ENCODE data around the gene DMWD.

Gene DMWD

DNA sequence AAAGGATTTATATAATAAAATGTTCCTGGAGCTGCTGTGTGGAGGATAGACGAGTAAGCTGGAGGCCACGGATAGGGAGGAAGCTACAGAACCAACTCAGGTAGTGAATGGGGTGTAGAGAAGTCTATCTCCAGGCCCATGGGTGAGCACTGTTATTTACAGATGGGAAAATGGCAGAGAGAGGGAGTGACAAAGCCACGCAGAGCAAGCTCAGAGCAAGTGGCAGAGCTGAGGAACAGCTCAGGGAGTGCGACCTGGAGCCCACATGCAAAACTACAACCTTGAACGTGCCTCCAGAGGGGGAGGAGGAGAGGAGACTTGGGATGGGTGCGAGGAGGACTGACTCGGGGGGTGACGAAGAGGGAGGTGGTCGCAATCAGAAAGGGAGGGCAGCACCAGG, 35.9 kb upstream of the DMWD start:
- Histone ChIP-seq H3K36me3 (replicated peaks in 1 of 2; ENCODE audit: control insufficient read depth in 2 of 2, insufficient read depth in 2 of 2, low read length in 2 of 2) (peaks cover 71 to 96% of the 10 kb centered on the region in 2 donors), H2BK120ac (ENCODE audit: low read depth, low read length) (no peak overlapping the region)
- no CpG with 5 or more reads among the region's 9 CpGs for WGBS, 2 donors (ENCODE audit: extremely low coverage in 2 of 2, insufficient read length in 2 of 2, insufficient replicate concordance in 1 of 2)

GRCh38 chr19:45827459-45828093, 34.9 kb upstream of the DMWD start:
- Histone ChIP-seq H3K9me3 (replicated peaks in 1 of 2; ENCODE audit: control insufficient read depth in 2 of 2, insufficient read depth in 1 of 2, low read depth in 1 of 2, low read length in 2 of 2) (peaks cover 0 to 3% of the 10 kb centered on the region in 2 donors), H3K27ac (replicated peaks; ENCODE audit: low read length) (no peak overlapping the region), H4K8ac (ENCODE audit: low read depth, low read length) (no peak overlapping the region), H2BK15ac (ENCODE audit: low read length) (no peak overlapping the region), H3K79me1 (ENCODE audit: low read depth, low read length) (peaks cover 2% of the 10 kb centered on the region), H3K18ac (ENCODE audit: low read length) (no peak overlapping the region), H2AFZ (ENCODE audit: low read length) (no peak overlapping the region), H3K36me3 (replicated peaks in 1 of 2; ENCODE audit: control insufficient read depth in 2 of 2, insufficient read depth in 2 of 2, low read length in 2 of 2) (peaks cover 80 to 97% of the 10 kb centered on the region in 2 donors), H3K14ac (ENCODE audit: low read length) (no peak overlapping the region), H4K91ac (ENCODE audit: low read depth, low read length, poor library complexity) (no peak overlapping the region), H2AK5ac (ENCODE audit: low read depth, low read length) (no peak overlapping the region), H3K4ac (ENCODE audit: low read length) (no peak overlapping the region), H2BK120ac (ENCODE audit: low read depth, low read length) (no peak overlapping the region), H3K9ac (ENCODE audit: low read depth, low read length, poor library complexity) (no peak overlapping the region), H3K4me3 (ENCODE audit: low read length in 2 of 2) (no peak overlapping the region), H2BK5ac (ENCODE audit: low read length) (no peak overlapping the region), H3K27me3 (ENCODE audit: control insufficient read depth in 3 of 3, insufficient read depth in 3 of 3, low read depth in 1 of 3, low read length in 3 of 3) (no peaks in the 10 kb centered on the region), H3K23ac (ENCODE audit: low read depth, low read length, poor library complexity) (peak overlapping the region; percentile 49), H3K4me1 (ENCODE audit: control insufficient read depth in 2 of 2, insufficient read depth in 1 of 2, low read depth in 1 of 2, low read length in 2 of 2) (no peaks in the 10 kb centered on the region), H3K4me2 (ENCODE audit: insufficient read depth, low read length, poor library complexity, severe bottlenecking) (no peak overlapping the region), H2BK12ac (ENCODE audit: low read length) (no peak overlapping the region)
- no CpG with 5 or more reads among the region's 16 CpGs for WGBS, 2 donors (ENCODE audit: extremely low coverage in 2 of 2, insufficient read length in 2 of 2, insufficient replicate concordance in 1 of 2)
- DNase-seq (ENCODE audit: low spot score), result no peak

More for the DNA sequence above, 35.9 kb upstream of the DMWD start:
- H2BK15ac ChIP-seq (ENCODE audit: low read length), result no peak overlapping the region
- no peak overlapping the region for H4K91ac ChIP-seq (ENCODE audit: low read depth, low read length, poor library complexity)
- no peak overlapping the region for H3K9ac ChIP-seq (ENCODE audit: low read depth, low read length, poor library complexity)
- no peak overlapping the region for H2AFZ ChIP-seq (ENCODE audit: low read length)
- H3K23ac ChIP-seq (ENCODE audit: low read depth, low read length, poor library complexity), result no peak overlapping the region
- no peak overlapping the region for H3K4ac ChIP-seq (ENCODE audit: low read length)
- H3K4me3 ChIP-seq (ENCODE audit: low read length in 2 of 2), result peak overlapping the region in 1 of 2 donors; percentile 32
- DNase-seq (ENCODE audit: low spot score), result no peak
- H3K4me2 ChIP-seq (ENCODE audit: insufficient read depth, low read length, poor library complexity, severe bottlenecking), result no peak overlapping the region
- H3K14ac ChIP-seq (ENCODE audit: low read length), result no peak overlapping the region
- H2BK5ac ChIP-seq (ENCODE audit: low read length), result no peak overlapping the region
- no peak overlapping the region for H3K18ac ChIP-seq (ENCODE audit: low read length)
- H3K4me1 ChIP-seq (ENCODE audit: control insufficient read depth in 2 of 2, insufficient read depth in 1 of 2, low read depth in 1 of 2, low read length in 2 of 2), result no peaks in the 10 kb centered on the region
- no peak overlapping the region for H4K8ac ChIP-seq (ENCODE audit: low read depth, low read length)
- H2BK12ac ChIP-seq (ENCODE audit: low read length), result no peak overlapping the region
- peaks cover 0 to 2% of the 10 kb centered on the region in 2 donors for H3K9me3 ChIP-seq (replicated peaks in 1 of 2; ENCODE audit: control insufficient read depth in 2 of 2, insufficient read depth in 1 of 2, low read depth in 1 of 2, low read length in 2 of 2)
- H2AK5ac ChIP-seq (ENCODE audit: low read depth, low read length), result no peak overlapping the region
- H3K79me1 ChIP-seq (ENCODE audit: low read depth, low read length), result peaks cover 2% of the 10 kb centered on the region
- H3K27ac ChIP-seq (replicated peaks; ENCODE audit: low read length), result no peak overlapping the region
- H3K27me3 ChIP-seq (ENCODE audit: control insufficient read depth in 3 of 3, insufficient read depth in 3 of 3, low read depth in 1 of 3, low read length in 3 of 3), result no peaks in the 10 kb centered on the region

- H3K4me1 ChIP-seq (ENCODE audit: control insufficient read depth in 2 of 2, insufficient read depth in 1 of 2, low read depth in 1 of 2, low read length in 2 of 2), result no peaks in the 10 kb centered on the region
- peaks cover 0 to 3% of the 10 kb centered on the region in 2 donors for H3K9me3 ChIP-seq (replicated peaks in 1 of 2; ENCODE audit: control insufficient read depth in 2 of 2, insufficient read depth in 1 of 2, low read depth in 1 of 2, low read length in 2 of 2)
- H4K8ac ChIP-seq (ENCODE audit: low read depth, low read length), result no peak overlapping the region
- no peak overlapping the region for H4K91ac ChIP-seq (ENCODE audit: low read depth, low read length, poor library complexity)
- no peak overlapping the region for H2BK15ac ChIP-seq (ENCODE audit: low read length)
- no peak overlapping the region for H2BK120ac ChIP-seq (ENCODE audit: low read depth, low read length)
- no peak overlapping the region for H3K14ac ChIP-seq (ENCODE audit: low read length)
- H3K27me3 ChIP-seq (ENCODE audit: control insufficient read depth in 3 of 3, insufficient read depth in 3 of 3, low read depth in 1 of 3, low read length in 3 of 3), result no peaks in the 10 kb centered on the region
- peaks cover 75 to 95% of the 10 kb centered on the region in 2 donors for H3K36me3 ChIP-seq (replicated peaks in 1 of 2; ENCODE audit: control insufficient read depth in 2 of 2, insufficient read depth in 2 of 2, low read length in 2 of 2)
- peak overlapping the region; percentile 67 for H3K18ac ChIP-seq (ENCODE audit: low read length)
- no peak overlapping the region for H3K9ac ChIP-seq (ENCODE audit: low read depth, low read length, poor library complexity)
- no CpG with 5 or more reads among the region's 11 CpGs for WGBS, 2 donors (ENCODE audit: extremely low coverage in 2 of 2, insufficient read length in 2 of 2, insufficient replicate concordance in 1 of 2)
- no peak overlapping the region for H2AFZ ChIP-seq (ENCODE audit: low read length)
- no peak overlapping the region for H3K4me3 ChIP-seq (ENCODE audit: low read length in 2 of 2)
- no peak for DNase-seq (ENCODE audit: low spot score)
- no peak overlapping the region for H2BK12ac ChIP-seq (ENCODE audit: low read length)
- H3K27ac ChIP-seq (replicated peaks; ENCODE audit: low read length), result no peak overlapping the region
- no peak overlapping the region for H3K4ac ChIP-seq (ENCODE audit: low read length)
- H2AK5ac ChIP-seq (ENCODE audit: low read depth, low read length), result no peak overlapping the region
- H3K23ac ChIP-seq (ENCODE audit: low read depth, low read length, poor library complexity), result no peak overlapping the region
- H3K79me1 ChIP-seq (ENCODE audit: low read depth, low read length), result peaks cover 2% of the 10 kb centered on the region
- no peak overlapping the region for H3K4me2 ChIP-seq (ENCODE audit: insufficient read depth, low read length, poor library complexity, severe bottlenecking)
- no peak overlapping the region for H2BK5ac ChIP-seq (ENCODE audit: low read length)
Observed at GRCh38 chr19:45826934-45827333, 34.3 kb upstream of the DMWD start.

DNA sequence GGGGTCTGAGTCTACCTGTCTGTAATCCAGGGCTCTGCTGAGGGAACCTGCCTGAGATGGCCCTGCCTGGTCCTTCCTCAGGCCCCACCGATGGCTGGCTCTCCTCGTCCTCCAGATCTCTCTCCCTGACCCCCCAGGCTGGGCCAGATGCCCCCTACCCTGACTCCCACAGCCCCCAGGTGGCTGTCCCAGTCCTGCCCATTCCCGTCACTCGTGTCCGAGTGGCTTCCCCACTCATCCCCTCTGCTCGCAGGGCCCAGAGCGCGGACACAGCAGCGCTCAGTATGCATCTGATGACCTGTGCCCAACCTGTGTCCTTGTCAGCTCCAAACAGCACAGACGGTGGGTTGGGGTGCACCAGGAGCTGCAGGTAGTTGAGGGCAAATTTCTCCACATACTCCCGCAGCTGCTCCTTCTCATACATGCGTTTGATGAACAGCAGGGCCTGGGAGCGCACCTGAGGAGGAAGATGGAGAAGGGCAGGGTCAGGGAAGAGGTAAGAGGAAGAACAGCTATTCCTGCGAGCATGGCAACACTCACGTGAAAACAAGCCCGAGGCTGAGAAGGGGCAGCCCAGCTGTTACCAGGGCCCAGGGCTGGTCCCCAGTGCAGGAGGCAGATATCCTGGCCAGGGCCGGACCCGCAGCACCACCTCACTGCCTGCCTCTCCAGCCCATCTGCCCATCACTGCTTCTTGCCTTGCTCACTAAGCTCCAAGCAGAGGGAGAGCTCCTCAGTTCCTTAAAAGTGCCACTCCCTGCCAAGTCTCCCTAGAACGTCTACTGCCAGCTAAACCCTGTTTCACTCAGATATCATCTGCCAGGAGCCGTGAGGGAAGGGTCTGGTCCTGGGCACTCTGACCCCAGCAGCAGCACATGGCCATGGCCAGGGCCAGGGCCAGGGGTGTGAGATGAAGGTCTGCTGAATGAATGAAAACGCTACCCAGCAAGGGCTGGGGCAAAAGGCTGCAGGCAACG, 33.6 kb upstream of the DMWD start:
- Histone ChIP-seq H3K4ac (ENCODE audit: low read length) (no peak overlapping the region), H3K9me3 (replicated peaks in 1 of 2; ENCODE audit: control insufficient read depth in 2 of 2, insufficient read depth in 1 of 2, low read depth in 1 of 2, low read length in 2 of 2) (peaks cover 0 to 3% of the 10 kb centered on the region in 2 donors), H3K9ac (ENCODE audit: low read depth, low read length, poor library complexity) (no peak overlapping the region), H3K4me3 (ENCODE audit: low read length in 2 of 2) (no peak overlapping the region), H3K79me1 (ENCODE audit: low read depth, low read length) (peaks cover 2% of the 10 kb centered on the region), H3K23ac (ENCODE audit: low read depth, low read length, poor library complexity) (no peak overlapping the region), H2BK120ac (ENCODE audit: low read depth, low read length) (no peak overlapping the region), H3K14ac (ENCODE audit: low read length) (no peak overlapping the region), H2BK5ac (ENCODE audit: low read length) (no peak overlapping the region), H3K18ac (ENCODE audit: low read length) (no peak overlapping the region), H2BK12ac (ENCODE audit: low read length) (no peak overlapping the region), H2AFZ (ENCODE audit: low read length) (no peak overlapping the region), H3K4me2 (ENCODE audit: insufficient read depth, low read length, poor library complexity, severe bottlenecking) (no peak overlapping the region), H2BK15ac (ENCODE audit: low read length) (no peak overlapping the region), H4K8ac (ENCODE audit: low read depth, low read length) (no peak overlapping the region), H3K4me1 (ENCODE audit: control insufficient read depth in 2 of 2, insufficient read depth in 1 of 2, low read depth in 1 of 2, low read length in 2 of 2) (no peaks in the 10 kb centered on the region), H3K27ac (replicated peaks; ENCODE audit: low read length) (no peak overlapping the region), H3K27me3 (ENCODE audit: control insufficient read depth in 3 of 3, insufficient read depth in 3 of 3, low read depth in 1 of 3, low read length in 3 of 3) (no peaks in the 10 kb centered on the region), H2AK5ac (ENCODE audit: low read depth, low read length) (no peak overlapping the region), H4K91ac (ENCODE audit: low read depth, low read length, poor library complexity) (no peak overlapping the region), H3K36me3 (replicated peaks in 1 of 2; ENCODE audit: control insufficient read depth in 2 of 2, insufficient read depth in 2 of 2, low read length in 2 of 2) (peaks cover 74 to 93% of the 10 kb centered on the region in 2 donors)
- DNase-seq (ENCODE audit: low spot score), result no peak
- WGBS, 2 donors (ENCODE audit: extremely low coverage in 2 of 2, insufficient read length in 2 of 2, insufficient replicate concordance in 1 of 2), result no CpG with 5 or more reads among the region's 22 CpGs

All from neuronal stem cell (in vitro differentiated cells).